NCI-H748 (cell line): Measurements from ENCODE around the gene EXD2.
"Not testable (repeated sequence)": the region's sequence is repeated elsewhere in the genome, so short reads cannot be mapped to it uniquely, and the experiment has no call there.

Experiments used
- DNase-seq: peaks from one replicate; lab custom pipeline; 2025; ENCODE audit not compliant: unreplicated experiment; lab: John Stamatoyannopoulos, UW

The EXD2 gene

GRCh38 chr14:69275331-69275730 lies 84.0 kb downstream of the EXD2 start:
- DNase-seq: no peak

GRCh38 chr14:69277356-69277755 lies 86.1 kb downstream of the EXD2 start:
- not testable (repeated sequence) for DNase-seq

- DNase-seq: no peak
Observed at GRCh38 chr14:69280746-69281291, 89.5 kb downstream of the EXD2 start.

GRCh38 chr14:69281450-69282169 lies 90.3 kb downstream of the EXD2 start:
- DNase-seq: no peak

- DNase-seq: no peak
Observed at GRCh38 chr14:69282448-69282847, 91.2 kb downstream of the EXD2 start.

- DNase-seq: no peak
Observed at GRCh38 chr14:69284170-69284569, 92.9 kb downstream of the EXD2 start.

GRCh38 chr14:69285661-69286255 lies 94.5 kb downstream of the EXD2 start:
- no peak for DNase-seq

GRCh38 chr14:69287098-69288010 lies 96.1 kb downstream of the EXD2 start:
- DNase-seq: no peak

- no peak for DNase-seq
Observed at GRCh38 chr14:69288011-69288771, 96.9 kb downstream of the EXD2 start.

GRCh38 chr14:69288956-69289705 lies 97.8 kb downstream of the EXD2 start:
- DNase-seq: no peak

- DNase-seq: no peak
Observed at GRCh38 chr14:69289811-69290520, 98.7 kb downstream of the EXD2 start.

- DNase-seq: not testable (repeated sequence)
Observed at GRCh38 chr14:69290881-69291280, 99.6 kb downstream of the EXD2 start.

GRCh38 chr14:69291396-69291795 lies 100.1 kb downstream of the EXD2 start:
- no peak for DNase-seq

GRCh38 chr14:69291891-69292561 lies 100.7 kb downstream of the EXD2 start:
- no peak for DNase-seq
